ENCODE data around the gene ZNF133.
"Not testable (repeated sequence)": the region's sequence is repeated elsewhere in the genome, so short reads cannot be mapped to it uniquely, and the experiment has no call there.

Gene ZNF133

DNA sequence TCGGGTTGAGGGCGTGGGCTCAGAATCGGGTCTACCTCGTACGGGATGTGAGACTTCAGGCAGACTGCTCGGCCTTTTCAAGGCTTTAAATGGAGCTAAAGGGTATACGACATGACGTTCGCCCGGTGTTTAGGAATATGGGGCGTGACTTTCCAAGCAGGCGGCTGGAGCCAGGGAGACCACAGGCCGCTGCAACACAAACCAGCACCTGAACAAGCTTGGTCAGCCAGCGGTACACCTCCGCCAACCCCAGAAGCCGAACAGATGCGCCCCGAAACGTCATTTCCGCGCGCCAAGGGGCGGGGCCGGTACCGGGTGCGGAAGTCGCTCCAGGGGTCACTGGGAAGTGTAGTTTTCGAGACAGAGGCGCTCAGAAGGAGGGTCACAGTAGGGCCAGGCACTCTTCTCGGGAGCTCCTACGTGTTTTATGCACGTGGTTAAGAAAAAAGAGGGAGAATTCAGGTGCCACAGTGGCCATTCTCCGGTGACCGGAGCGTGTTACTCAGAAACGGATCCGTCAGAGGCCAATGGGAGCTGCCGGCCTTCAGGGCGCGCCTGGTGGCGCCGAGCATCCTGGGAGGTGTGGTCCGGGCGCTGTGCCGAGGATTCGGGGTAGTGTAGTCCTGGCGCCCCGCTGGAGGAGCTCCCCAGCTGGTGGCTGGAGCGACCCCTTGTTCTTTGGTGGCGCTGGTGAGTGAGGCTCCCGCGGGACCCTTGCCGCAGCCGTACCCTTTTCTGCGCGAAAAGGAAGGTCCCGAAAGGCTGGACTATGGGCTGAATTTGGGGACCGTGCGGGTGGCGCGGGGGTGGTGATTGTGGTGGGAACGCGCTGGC, at the start of gene ZNF133:
Gene ZNF133, plus strand, starts transcription at position 613 of the 834 bp plus-strand sequence. CDS start 17,160 bp downstream, outside the sequence.
- DNase-seq (ENCODE audit: low spot score): peak; percentile 95

DNA sequence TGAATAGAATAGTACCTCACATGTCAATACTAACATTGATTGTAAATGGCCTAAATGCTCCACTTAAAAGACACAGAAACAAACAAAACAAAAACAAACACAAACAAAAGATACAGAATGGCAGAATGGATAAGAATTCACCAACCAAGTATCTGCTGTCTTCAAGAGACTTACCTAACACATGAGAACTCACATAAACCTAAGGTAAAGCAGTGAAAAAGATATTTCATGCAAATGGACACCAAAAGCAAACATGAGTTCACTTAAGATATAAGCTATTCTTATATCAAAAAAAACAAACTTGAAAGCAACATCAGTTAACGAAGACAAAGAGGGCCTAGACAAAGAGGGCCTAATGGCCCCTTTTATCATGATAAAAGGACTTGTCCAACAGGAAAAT, 47.3 kb upstream of the ZNF133 start:
- no peak for DNase-seq (ENCODE audit: low spot score)

DNA sequence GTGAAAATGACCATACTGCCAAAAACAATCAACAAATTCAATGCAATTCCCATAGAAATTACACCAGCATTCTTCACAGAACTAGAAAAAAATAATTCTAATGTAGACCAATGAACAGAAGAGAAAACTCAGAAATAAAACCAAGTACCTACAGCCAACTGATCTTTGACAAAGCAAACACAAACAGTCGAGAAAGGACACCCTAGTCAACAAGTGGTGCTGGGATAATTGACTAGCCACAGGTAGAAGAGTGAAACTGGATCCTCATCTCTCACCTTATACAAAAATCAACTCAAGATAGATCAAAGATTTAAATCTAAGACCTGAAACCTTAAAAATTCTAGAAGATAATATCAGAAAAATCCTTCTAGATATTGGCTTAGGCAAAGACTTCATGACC, 44.5 kb upstream of the ZNF133 start:
- DNase-seq (ENCODE audit: low spot score): no peak

DNA sequence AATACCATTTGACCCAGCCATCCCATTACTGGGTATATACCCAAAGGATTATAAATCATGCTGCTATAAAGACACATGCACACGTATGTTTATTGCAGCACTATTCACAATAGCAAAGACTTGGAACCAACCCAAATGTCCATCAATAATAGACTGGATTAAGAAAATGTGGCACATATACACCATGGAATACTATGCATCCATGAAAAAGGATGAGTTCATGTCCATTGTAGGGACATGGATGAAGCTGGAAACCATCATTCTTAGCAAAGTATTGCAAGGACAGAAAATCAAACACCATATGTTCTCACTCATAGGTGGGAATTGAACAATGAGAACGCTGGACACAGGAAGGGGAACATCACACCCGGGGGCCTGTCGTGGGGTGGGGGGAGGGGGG, 39.8 kb upstream of the ZNF133 start:
- DNase-seq (ENCODE audit: low spot score): not testable (repeated sequence)

DNA sequence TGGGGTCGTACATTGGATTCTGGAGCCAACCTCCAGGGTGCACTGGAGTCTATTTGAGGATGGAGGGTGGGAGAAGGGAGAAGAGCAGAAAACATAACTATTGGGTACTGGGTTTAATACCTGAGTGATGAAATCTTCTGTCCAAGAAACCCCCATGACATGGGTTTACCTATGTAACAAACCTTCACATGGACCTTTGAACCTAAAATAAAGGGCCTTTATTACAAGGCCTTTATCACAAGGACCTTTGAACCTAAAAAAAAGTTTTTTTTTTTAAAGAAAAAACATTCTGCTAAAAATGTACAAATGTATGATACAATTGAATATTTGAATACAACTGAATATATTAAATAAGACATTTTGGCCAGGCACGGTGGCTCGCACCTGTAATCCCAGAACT, 38.1 kb upstream of the ZNF133 start:
- no peak for DNase-seq (ENCODE audit: low spot score)

DNA sequence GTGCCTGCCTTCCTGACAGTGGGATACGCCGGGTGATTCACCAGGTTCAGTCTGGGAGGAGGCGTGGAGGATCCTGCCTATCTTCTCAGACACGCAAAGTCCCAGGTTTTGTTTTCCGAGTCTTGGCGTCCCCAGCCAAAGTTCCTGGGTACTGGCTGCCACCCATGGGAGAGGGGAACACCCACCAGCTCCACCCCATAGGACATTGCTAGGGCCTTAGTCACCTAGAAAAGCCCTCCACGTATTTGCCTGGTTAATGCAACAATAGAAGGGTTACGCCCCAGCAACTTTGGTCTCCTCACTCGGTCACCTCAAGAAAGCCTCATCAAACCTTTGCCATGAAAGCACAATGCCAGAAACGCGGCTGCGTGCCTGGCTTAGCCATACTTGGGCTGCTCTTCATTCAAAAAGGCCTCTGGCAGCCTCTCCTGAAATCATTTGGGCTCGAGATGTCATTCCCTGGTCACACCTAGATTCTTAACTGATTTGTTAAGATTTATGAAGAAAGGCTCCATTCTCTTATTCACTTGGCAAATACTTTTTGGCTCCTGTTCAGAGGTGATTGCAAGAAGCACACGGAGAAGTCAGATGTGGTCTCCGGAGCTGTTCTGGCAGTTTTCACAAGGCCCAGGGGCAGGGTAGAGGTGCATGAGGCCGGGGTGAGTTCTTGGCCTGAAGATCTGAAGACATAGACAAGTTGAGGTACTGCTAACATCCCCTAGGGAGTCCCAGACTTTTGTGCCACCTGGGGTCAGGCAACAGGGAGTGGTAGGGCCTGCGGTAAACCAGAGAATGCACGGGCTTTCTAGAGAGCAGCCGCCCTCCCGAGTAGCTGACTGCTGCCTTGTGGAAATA, 35.5 kb upstream of the ZNF133 start:
- DNase-seq (ENCODE audit: low spot score): no peak

DNA sequence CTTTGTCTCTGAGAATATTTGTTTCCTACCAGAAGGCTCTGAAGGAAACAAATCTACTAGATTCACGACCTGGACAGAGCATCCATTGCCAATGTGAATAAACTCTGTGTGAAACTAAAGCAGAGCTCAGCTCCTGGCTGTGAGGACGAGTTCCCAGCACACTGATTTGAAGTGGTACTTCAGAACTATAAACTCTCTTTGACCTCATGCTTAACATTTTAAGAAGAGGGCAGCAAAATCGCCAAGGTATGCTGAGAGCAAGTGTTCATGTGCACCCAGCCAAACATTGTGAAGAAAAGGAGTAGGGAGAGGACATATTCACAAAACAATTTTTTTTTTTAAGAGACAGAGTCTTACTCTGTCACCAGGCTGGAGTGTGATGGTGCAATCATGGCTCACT, 33.7 kb upstream of the ZNF133 start:
- no peak for DNase-seq (ENCODE audit: low spot score)

DNA sequence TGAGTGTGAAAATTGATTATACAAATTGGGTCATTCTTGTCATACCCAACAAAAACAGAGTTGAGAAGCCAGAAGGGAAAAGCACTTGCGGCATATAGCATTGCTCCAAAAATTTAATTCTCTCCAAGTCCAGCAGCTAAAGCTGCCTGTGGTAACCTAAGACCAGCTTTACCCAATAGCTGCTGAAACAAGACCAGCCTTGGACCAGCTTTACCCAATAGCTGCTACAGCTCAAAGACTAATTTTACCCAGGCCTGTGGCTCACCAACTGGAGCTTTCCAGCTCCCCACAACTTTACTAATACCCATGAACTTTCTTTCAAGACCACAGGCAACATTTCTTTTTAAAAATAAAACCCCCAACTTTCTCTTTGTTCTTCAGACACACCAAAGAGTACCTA, 32.8 kb upstream of the ZNF133 start:
- DNase-seq (ENCODE audit: low spot score): no peak

DNA sequence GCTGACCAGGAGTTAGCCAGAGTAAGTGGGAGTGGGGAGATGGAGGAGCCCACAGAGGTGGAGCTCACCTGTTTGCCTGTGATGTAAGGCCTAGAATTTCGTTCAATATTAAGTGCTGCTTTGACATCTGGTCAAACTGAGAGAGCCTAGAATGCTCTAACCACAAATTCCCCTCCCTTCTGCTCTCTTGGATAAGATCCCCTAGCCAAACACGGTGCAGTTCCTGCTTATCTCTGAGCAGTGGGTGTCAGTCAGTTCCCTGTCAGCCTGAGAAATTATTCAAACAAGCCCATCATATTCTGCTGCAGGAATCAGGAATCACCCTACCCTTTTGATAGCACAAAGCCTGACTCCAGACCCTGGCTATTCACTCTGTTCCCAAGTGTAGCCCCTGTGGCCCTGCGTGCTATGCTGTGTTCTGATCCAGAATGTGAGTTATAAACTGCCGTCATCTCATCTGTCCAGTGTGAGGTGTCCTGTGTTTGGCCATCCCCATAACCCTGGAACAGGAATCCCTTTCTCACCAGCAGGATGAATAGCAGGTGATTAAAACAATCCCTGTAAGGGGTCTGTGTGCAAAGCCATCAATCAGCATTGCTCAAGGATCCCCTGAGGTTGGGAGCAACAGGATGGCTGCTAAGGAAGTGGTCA, 31.8 kb upstream of the ZNF133 start:
- no peak for DNase-seq (ENCODE audit: low spot score)

DNA sequence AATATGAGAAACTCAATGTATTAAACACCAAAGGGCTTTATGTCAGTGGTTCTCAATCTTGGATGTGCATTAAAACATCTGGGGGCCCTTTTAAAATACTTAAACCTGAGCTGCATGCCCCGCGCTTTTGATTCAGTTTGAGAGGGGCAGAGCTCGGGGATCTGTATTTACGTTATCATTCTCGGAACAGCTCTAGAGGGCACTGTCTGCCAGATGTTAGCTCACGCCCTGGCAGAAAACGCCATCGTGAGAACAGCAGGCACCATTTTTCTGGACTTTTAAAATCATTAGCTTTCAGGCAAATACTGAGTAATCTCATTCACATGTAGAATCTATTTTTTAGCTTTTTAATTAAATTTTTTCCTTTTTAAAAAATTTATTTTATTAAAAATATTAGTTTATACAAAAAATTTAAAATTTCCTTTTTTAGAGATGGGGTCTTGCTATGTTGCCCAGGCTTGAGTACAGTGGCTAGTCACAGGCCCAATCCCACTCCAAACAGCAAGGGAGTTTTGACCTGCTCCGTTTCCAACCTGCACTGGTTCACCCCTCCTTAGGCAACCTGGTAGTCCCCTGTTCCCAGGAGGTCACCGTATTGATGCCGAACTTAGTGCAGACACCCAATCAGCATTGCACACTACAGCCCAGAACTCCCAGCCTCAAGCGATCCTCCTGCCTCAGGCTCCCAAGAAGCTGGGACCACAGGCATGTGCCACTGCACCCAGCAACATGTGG, 30.0 kb upstream of the ZNF133 start:
- DNase-seq (ENCODE audit: low spot score): no peak

DNA sequence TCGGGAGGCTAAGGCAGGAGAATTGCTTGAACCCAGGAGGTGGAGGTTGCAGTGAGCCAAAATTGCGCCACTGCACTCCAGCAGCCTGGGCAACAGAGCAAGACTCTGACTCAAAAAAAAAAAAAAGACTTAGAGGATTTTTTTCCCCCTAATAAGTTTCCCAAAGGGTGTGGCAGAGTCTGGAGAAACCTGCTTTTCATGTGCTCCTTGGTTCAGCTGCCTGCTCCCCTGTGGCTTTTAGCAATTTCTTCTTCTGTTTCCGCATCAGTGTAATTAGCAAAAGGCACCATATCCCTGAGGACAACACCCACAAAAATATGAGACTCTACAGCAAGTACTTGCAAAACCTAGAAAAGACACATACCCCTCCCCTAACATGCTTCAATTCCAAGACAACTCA, 28.6 kb upstream of the ZNF133 start:
- DNase-seq (ENCODE audit: low spot score): no peak

DNA sequence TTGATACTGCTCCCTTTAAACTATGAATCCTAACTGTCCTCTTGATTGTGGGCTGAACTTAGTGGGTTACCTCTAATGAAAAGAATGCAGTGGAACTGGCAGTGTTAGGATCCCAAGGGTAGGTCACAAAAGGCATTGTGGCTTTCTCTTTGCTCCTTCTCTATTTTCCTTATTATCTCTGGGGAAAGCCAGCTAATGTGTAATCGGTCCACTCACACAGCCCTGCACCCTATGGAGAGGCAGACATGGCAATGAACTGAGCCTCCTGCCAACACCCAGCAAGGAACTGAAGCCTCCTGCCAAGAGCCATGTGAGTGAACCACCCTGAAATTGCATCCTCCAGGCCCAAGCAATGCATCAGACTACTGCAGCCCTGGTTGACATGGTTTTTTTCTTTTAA, 24.6 kb upstream of the ZNF133 start:
- DNase-seq (ENCODE audit: low spot score): no peak

DNA sequence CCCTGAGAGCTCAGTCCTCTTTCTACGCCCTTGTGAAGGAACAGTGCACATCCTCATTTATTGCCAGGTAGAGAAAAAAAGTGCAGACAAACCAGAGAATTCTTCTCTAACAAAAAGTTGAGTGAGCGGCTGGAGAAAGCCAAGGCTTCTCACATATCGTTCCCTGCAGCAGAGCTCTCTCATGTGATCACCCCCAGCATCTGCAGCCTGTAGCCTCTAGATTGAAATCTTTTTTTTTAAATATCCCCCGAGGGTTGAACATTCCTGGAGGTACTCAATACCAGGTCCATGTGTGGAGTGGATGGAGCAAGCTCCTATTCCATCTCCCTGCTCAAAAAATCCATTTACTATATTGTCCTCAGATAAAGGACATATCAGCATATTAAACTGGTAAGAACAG, 22.9 kb upstream of the ZNF133 start:
- no peak for DNase-seq (ENCODE audit: low spot score)

DNA sequence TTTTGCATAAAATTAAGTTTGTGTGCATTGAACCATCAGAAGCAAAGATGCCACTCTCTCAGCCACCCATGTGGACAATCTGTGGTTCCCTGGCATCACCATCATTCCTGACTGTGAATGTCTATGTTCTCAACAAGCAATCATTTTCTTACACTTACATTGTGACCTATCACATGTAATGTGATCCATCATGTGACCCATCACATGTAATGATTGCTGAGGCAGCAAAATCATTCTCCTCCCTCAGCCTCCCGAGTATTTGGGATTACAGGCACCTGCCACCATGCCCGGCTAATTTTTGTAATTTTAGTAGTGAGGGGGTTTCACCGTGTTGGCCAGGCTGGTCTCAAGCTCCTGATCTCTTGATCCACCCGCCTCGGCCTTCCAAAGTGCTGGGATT, 22.0 kb upstream of the ZNF133 start:
- no peak for DNase-seq (ENCODE audit: low spot score)

DNA sequence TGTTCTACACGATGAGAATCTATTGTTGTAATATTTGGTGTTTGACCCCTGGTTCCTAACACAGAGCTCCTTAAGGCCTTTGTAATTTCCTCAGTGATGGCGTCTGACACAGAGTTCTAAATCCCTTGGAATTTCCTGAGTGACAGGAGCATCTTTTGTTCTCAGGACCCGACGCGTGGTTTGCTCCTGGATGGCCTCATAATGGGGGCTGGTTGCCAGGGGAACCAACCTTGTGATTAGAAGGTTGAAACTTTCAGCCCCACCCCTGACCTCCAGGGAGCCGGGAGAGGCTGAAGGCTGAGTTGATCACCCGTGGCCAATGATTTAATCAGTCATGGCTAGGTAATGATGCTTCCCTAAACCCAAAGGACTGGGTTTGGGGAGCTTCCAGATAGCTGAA, 20.5 kb upstream of the ZNF133 start:
- DNase-seq (ENCODE audit: low spot score): no peak

DNA sequence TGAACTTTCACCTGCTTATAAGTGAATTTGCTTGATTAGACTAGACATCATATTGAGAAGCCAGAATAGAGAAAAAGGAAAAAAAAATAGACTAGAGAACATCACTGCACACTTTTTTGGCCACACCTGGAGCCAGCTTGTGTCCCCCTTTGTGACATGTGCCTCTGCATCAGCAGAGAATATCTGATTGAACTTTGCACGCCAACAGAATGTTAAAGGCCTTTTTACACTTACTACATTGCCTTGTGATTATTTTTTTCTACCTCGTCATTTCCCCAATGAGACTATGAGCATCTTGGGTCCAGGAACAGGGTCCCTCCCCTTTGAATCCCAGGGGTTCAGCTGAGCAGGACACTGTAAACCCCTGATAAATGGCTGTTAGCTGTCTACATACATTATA, 17.2 kb upstream of the ZNF133 start:
- no peak for DNase-seq (ENCODE audit: low spot score)

DNA sequence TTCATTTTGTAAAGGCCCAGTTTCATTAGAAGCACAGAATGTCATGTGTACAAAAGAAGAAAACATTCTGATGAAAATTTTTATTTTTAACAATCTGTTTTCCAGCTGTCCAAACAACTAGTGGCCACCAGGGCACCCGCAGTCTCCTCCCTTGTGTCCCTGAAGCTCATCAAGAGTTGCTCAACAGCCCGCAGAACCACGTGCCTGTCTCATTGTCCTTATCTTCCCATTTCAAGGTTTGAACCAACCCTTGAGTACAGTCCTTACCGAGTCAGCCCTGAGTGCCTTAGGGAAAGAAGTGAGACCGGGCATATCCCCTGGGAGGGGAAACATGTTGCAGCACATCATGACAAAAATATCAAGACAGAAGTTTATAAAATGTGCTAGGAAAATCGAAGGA, 15.9 kb upstream of the ZNF133 start:
- DNase-seq (ENCODE audit: low spot score): no peak

DNA sequence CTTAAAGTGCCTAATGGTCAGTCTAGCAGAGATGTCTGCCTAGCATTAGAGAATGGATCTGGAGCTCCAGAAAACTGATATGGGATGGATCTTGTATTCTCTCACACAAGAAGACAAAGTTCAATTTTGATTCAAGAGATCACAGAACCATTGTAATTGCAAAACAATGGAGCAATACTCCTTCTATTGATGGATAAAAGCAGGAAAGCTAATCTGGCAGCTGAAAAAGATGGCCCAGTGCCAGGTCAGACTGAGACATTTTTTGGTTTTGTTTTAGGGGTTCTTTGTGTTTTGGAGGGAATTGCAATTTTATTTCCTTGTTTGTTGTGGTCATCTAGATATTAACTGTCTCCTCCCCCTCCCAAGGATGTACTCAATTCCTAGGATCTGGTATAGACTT, 14.6 kb upstream of the ZNF133 start:
- no peak for DNase-seq (ENCODE audit: low spot score)

DNA sequence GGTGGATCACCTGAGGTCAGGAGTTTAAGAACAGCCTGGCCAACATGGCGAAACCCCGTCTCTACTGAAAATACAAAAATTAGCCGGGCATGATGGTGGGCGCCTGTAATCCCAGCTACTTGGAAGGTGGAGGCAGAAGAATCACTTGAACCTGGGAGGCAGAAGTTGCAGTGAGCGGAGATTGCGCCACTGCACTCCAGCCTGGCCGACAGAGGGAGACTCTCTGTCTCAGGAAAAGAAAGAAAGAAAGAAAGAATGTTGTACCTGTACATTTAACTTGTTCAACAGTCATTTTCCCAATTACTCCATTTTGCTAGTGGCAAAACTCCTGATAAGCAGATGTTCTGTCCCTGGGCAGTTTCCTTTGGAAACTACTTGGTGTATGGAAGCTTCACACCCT, 12.4 kb upstream of the ZNF133 start:
- DNase-seq (ENCODE audit: low spot score): not testable (repeated sequence)

DNA sequence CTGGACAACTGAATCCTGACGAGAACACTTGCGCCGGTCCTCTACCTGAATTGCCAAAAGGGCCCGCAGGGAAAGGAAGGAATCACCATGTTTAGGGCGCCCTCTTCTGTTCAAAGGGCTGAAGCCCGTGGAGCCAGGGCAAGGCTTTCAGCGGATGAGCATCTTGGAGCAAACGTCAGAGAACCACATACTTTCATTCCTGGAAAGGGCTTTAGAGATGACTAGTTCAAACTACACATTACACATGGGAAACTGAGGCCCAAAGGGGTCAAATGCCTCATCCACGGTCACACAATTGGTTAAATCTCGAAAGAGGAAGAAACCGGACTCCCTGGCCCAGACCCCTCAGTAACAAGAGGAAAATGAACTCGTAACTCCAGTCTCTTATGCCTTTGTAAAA, 11.5 kb upstream of the ZNF133 start:
- peak; percentile 57 for DNase-seq (ENCODE audit: low spot score)

DNA sequence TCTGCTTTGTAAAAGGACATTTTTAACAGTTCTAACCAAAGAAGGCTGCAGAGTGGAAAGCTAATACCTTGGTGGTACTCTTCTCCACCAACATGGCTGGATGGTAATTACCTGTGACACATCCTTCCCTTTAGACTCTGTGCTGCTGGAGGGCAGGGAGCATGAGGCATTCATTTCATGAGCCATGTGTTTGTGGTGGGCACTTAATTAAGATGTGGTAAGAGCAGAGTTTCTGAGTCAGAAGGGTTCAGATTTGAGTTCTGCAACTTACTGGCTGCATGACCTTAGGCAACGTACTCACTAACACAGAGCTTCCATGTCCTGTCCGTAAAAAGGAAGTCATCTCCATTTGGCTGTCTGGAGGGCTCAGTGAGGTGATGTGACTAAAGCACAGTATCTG, 9.1 kb upstream of the ZNF133 start:
- DNase-seq (ENCODE audit: low spot score): no peak
